ENCODE results near the gene SAE1. TPM values are rescaled to one million over a fixed set of nuclear protein-coding genes. Genes with fewer than 3 reads are reported as not detected.

Gene SAE1
- total and polyA plus RNA-seq, 7 donors = 50.5 to 191 (median 109) TPM

DNA sequence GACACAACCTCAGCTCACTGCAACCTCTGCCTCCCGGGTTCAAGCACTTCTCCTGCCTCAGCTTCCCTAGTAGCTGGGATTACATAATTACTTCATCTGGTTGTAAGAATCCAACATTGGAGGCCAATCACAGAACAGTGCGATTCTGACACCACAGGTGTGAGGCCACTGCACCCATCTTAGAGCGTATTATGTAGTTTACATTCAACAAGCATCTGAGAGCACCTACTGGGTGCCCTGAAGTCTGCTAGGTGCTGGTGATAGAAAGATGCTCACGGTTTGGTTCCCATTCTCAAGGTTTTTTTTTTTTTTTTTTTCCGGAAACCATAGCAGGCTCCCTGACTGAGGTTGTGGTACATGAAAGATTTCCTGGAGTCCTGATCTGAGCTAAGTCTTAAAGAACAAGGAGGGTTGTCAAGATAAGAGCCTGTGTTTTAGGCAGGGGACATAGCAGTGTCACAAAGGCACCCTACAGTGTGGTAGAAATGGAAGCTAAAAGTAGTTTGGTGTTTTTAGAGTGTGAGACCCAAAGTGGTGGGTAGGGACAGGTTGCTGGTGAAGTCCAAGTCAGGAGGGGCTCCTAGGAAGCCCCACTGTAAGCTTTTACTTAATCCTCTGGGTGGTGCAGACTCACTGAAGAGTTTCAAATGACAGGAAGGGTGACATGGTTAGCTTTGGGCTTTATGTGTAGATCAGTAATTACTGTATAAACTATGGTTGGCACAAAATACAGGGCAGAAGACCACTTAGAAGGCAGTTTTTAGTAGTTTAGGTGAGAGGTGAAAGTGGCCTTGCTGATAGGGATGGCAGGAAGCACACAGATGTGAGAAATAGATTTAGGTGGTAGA, 15.2 kb downstream of the SAE1 start:
- TF ChIP-seq EP300 (IDR thresholded peaks at IDR 0.05) = no peak
- TF ChIP-seq POLR2A (IDR thresholded peaks at IDR 0.05) = no peak
- TF ChIP-seq POLR2AphosphoS5 (IDR thresholded peaks at IDR 0.05) = no peak
- TF ChIP-seq, protein P1, sequence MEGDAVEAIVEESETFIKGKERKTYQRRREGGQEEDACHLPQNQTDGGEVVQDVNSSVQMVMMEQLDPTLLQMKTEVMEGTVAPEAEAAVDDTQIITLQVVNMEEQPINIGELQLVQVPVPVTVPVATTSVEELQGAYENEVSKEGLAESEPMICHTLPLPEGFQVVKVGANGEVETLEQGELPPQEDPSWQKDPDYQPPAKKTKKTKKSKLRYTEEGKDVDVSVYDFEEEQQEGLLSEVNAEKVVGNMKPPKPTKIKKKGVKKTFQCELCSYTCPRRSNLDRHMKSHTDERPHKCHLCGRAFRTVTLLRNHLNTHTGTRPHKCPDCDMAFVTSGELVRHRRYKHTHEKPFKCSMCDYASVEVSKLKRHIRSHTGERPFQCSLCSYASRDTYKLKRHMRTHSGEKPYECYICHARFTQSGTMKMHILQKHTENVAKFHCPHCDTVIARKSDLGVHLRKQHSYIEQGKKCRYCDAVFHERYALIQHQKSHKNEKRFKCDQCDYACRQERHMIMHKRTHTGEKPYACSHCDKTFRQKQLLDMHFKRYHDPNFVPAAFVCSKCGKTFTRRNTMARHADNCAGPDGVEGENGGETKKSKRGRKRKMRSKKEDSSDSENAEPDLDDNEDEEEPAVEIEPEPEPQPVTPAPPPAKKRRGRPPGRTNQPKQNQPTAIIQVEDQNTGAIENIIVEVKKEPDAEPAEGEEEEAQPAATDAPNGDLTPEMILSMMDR (IDR thresholded peaks at IDR 0.05) = no peak
- no peak for DNase-seq
- Histone ChIP-seq H3K27ac (peak overlapping the region in 3 of 4 donors; percentile 78 to 87 (median 87)), H3K4me1 (peaks cover 0 to 76% (median 54%) of the 10 kb centered on the region in 4 donors), H3K9me3 (no peaks in the 10 kb centered on the region), H3K36me3 (peaks cover 0 to 53% (median 25%) of the 10 kb centered on the region in 4 donors), H3K27me3 (no peaks in the 10 kb centered on the region), H3K4me3 (no peak overlapping the region)
- intact Hi-C loops (cut with DNase I) = no loop called here
- WGBS, 2 donors = 85 to 88% methylated on average over 5 of the region's 5 CpGs

DNA sequence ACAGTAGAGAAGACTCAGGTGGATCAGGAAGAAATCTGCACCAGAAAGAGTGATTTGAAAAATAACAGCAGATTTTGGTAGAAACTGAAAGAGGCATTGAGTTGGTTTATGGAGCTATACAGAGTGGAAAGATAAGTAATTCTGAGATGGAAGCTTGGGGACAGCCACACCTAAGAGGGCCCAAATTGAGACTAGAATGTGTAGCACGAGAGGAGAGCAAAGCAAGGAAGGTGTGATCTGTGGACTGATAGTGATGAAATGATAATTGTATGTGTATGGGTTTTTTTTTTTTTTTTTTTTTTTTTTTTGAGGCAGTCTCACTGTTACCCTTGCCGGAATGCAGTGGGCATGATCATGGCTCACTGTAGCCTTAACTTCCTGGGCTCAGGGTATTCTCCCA, 16.3 kb downstream of the SAE1 start:
- peaks cover 0 to 64% (median 28%) of the 10 kb centered on the region in 4 donors for H3K36me3 ChIP-seq
- 88 to 89% methylated on average over 2 of the region's 2 CpGs for WGBS, 2 donors
- peak overlapping the region in 3 of 4 donors; percentile 78 to 87 (median 87) for H3K27ac ChIP-seq

DNA sequence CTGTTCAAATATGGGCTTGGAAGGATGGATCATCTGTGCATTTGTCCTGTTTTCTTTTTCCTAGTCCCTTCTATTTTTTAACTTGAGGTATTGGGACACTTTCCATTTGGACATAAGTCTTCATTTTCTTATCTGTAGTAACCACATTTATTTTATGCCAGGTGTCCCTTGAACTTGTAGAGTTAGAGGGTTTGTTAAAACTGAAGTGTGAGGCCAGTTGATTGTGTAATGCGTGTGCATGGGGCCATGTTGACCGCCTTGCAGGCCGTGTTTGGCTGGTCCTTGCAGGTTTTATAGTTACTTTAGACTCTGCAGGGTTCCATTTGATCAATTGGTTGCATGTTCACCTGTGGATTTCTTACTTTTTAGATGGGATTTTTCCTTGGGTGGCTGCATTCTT, 21.0 kb downstream of the SAE1 start:
- WGBS, 2 donors = 68 to 87% methylated on average over 3 of the region's 3 CpGs
- peak overlapping the region; percentile 62 to 89 (median 84) for H3K27ac ChIP-seq
- H3K4me1 ChIP-seq = peaks cover 0 to 80% (median 68%) of the 10 kb centered on the region in 4 donors
- no peak overlapping the region for H3K4me3 ChIP-seq
- peaks cover 0 to 77% (median 14%) of the 10 kb centered on the region in 4 donors for H3K36me3 ChIP-seq
- no peaks in the 10 kb centered on the region for H3K27me3 ChIP-seq
- TF ChIP-seq EP300 (IDR thresholded peaks at IDR 0.05) (no peak), POLR2AphosphoS5 (IDR thresholded peaks at IDR 0.05) (no peak), POLR2A (IDR thresholded peaks at IDR 0.05) (no peak)
- TF ChIP-seq, protein P1 (IDR thresholded peaks at IDR 0.05) = no peak
- intact Hi-C loops (cut with DNase I) = loop anchor here (5.0 kb wide), 2 partner anchors 61 to 76 kb away; no protein-coding TSS in a partner anchor
- no peak for DNase-seq
- H3K9me3 ChIP-seq = no peaks in the 10 kb centered on the region

More for the DNA sequence above, 16.3 kb downstream of the SAE1 start:
- no peak for DNase-seq
- TF ChIP-seq POLR2AphosphoS5 (IDR thresholded peaks at IDR 0.05) (no peak), EP300 (IDR thresholded peaks at IDR 0.05) (no peak), POLR2A (IDR thresholded peaks at IDR 0.05) (no peak)
- TF ChIP-seq, protein P1 (IDR thresholded peaks at IDR 0.05) = no peak
- Histone ChIP-seq H3K9me3 (no peaks in the 10 kb centered on the region), H3K4me1 (peaks cover 0 to 76% (median 53%) of the 10 kb centered on the region in 4 donors), H3K27me3 (no peaks in the 10 kb centered on the region), H3K4me3 (no peak overlapping the region)
- intact Hi-C loops (cut with DNase I) = no loop called here

DNA sequence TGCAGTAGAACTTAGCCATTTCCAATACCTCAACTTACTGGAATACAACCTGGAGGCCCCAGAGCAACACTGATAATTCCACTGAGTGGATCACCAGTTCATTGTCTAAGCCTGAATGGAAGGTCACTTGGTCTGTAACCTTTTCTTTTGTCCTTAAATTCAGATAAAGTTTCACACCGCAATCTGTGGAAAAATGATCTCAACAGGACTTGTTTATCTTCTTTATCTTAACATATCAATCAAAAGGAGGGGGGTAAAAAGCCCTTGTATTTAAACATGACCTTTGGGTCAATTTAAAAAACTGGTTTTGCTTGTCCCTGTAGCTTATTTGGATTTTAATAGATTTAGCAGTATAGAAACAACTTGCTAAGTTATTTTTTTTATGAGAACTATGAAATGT, 21.6 kb downstream of the SAE1 start:
- intact Hi-C loops (cut with DNase I) = loop anchor here (5.0 kb wide), 2 partner anchors 60 to 75 kb away; no protein-coding TSS in a partner anchor
- TF ChIP-seq POLR2A (IDR thresholded peaks at IDR 0.05) (no peak), POLR2AphosphoS5 (IDR thresholded peaks at IDR 0.05) (no peak), EP300 (IDR thresholded peaks at IDR 0.05) (no peak)
- TF ChIP-seq, protein P1 (IDR thresholded peaks at IDR 0.05) = no peak
- Histone ChIP-seq H3K27ac (peak overlapping the region; percentile 62 to 89 (median 84)), H3K27me3 (no peaks in the 10 kb centered on the region), H3K36me3 (peaks cover 0 to 75% (median 14%) of the 10 kb centered on the region in 4 donors), H3K4me1 (peaks cover 0 to 86% (median 74%) of the 10 kb centered on the region in 4 donors), H3K4me3 (no peak overlapping the region), H3K9me3 (no peaks in the 10 kb centered on the region)
- WGBS, 2 donors = 28 to 58% methylated on average over 1 of the region's 1 CpG
- no peak for DNase-seq
